Erythroblast (primary cell): ENCODE results near the gene ATP8B3.

Experiments used
- GATA1 ChIP-seq: IDR thresholded peaks from 2 replicates; pipeline ENCODE4 v1.6.1; 2011; ENCODE audit warnings: low read depth, mild to moderate bottlenecking, control low read depth, low read length, moderate library complexity
- POLR2A ChIP-seq: IDR thresholded peaks from 2 replicates; pipeline ENCODE4 v1.6.1; 2011; ENCODE audit warnings: mild to moderate bottlenecking, low read length

DNA sequence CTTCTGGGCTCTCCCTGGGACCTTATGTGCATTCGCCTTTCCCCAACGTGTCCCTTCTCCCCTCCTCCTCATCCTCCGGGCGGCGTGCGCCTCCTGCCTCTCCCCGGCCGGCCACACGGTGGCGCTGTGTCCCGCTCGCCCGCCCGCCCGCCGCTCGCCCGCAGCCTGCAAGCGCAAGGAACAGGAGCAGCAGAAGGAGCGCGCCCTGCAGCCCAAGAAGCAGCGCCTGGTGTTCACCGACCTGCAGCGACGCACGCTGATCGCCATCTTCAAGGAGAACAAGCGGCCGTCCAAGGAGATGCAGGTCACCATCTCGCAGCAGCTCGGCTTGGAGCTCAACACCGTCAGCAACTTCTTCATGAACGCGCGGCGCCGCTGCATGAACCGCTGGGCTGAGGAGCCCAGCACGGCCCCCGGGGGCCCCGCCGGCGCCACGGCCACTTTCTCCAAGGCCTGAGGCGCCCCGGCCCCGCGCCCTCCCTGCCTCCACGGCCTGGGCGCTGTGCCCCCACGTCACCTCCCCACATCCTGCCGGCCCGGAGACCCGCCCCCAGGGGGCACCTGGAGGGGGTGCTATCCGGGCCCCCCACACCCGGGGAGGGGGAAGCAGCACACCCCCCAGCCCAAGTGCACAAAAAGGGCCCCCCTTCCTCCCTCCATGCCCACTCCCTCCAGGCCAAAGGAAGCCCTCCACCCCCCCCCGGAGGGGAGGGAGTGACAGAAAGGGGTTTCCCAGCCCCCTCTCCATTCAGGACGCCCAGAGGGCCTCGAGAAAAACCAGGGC lies 36.9 kb downstream of the ATP8B3 start:
- TF ChIP-seq POLR2A (no peak), GATA1 (no peak)
